ENCODE data around the gene NCR3LG1. TPM values are rescaled to one million over a fixed set of nuclear protein-coding genes. Genes with fewer than 3 reads are reported as not detected.

The NCR3LG1 gene
- total RNA-seq, 1 experiment from 2014 or later = 14.2 TPM

DNA sequence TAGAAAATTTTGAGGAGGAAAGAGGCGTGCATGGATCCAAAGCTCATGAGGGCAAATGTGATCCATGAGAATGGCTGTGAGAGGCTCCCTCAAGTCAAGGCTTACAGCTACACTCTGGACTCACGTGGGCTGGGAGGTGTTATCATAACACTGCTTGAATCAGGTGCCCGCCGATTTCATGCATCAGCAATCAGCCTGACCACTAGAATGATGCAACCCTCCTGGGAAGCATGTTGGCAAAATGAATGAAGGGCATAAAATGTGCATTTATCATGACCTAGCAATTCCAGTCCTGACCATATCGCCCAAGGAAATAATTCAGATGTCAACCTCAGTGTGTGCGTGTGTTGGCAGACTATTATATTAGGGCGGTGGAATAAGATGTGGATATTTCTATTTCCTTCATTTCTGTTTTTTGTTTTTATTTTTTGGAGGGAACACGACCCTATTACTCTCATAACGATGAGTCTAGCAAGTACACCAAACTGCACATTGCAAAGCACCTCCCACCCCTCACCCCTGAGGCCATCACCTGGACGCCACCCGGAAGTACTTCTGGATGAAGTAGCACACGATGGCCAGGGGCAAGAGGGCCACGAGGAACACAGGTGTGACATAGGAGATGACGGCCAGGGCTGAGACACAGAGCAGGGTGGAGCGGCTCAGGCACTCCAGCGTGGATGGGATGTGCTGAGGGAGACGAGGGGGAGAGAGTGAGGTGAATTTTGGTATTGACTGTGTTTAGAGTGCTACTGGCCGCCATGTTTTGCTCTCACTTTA, 52.6 kb downstream of the NCR3LG1 start:
- no peak overlapping the region for H3K4me3 Mint-ChIP-seq (ENCODE audit: unreplicated experiment)
- no peak overlapping the region for H3K27ac Mint-ChIP-seq (ENCODE audit: low read depth, unreplicated experiment)
- intact Hi-C loops (cut with micrococcal nuclease) = no loop called here
- CTCF ChIA-PET = interaction anchor here (1.8 kb wide), 1 partner anchor 20 kb away, joined by 6 read pairs; no protein-coding TSS in a partner anchor
- no peaks in the 10 kb centered on the region for H3K36me3 Mint-ChIP-seq (ENCODE audit: insufficient read depth, unreplicated experiment)
- TF ChIP-seq, protein P1, sequence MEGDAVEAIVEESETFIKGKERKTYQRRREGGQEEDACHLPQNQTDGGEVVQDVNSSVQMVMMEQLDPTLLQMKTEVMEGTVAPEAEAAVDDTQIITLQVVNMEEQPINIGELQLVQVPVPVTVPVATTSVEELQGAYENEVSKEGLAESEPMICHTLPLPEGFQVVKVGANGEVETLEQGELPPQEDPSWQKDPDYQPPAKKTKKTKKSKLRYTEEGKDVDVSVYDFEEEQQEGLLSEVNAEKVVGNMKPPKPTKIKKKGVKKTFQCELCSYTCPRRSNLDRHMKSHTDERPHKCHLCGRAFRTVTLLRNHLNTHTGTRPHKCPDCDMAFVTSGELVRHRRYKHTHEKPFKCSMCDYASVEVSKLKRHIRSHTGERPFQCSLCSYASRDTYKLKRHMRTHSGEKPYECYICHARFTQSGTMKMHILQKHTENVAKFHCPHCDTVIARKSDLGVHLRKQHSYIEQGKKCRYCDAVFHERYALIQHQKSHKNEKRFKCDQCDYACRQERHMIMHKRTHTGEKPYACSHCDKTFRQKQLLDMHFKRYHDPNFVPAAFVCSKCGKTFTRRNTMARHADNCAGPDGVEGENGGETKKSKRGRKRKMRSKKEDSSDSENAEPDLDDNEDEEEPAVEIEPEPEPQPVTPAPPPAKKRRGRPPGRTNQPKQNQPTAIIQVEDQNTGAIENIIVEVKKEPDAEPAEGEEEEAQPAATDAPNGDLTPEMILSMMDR (IDR thresholded peaks at IDR 0.05; ENCODE audit: unreplicated experiment) = no peak
- no TSS peak for BruUV-seq (replicated peaks)
- H3K4me1 Mint-ChIP-seq (ENCODE audit: insufficient read depth, unreplicated experiment) = no peaks in the 10 kb centered on the region
- H3K27me3 Mint-ChIP-seq (ENCODE audit: insufficient read depth, unreplicated experiment) = peaks cover 13% of the 10 kb centered on the region
- POLR2A ChIA-PET = no interaction called here
- DNase-seq (ENCODE audit: unreplicated experiment) = peak; percentile 69
- H3K9me3 Mint-ChIP-seq (ENCODE audit: unreplicated experiment) = no peaks in the 10 kb centered on the region

DNA sequence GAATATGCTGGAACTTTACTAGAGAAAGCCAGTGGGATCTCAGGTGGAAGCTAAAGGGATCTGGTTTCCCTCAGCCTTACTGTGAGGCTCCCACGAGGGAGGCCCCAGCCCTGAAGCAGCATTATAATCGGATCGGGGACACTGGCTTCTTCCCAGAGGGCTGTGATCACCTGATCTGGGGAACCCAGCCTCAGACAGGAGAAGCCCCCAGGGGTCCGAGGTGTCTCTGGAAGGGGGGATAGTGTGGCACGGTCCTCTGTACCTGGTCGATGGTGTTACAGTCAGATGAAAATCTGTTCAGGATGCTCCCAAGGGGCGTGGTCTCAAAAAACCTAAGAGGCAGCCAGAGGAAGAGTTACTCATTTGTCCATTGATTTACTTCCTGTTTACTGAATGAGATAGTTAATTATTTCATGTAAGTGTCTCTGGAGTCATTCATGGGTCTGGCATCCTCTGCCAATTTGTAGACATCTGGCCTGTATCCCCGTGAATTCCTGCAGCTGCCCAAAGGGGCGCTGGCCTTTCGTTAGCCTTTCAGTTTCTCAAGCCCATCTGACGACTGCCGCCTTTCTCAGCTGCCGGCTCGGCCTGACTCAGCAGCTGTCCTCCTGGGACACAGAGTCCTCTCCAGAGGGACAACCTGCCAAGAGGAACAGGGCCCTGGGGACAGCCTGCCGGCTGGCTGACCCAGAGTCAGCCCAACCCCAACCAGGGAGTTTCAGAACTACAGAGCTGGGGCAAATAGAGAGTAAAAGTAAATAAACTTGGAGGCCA, 53.8 kb downstream of the NCR3LG1 start:
- TF ChIP-seq, protein P1 (IDR thresholded peaks at IDR 0.05; ENCODE audit: unreplicated experiment) = no peak
- peak; percentile 64 for DNase-seq (ENCODE audit: unreplicated experiment)
- intact Hi-C loops (cut with micrococcal nuclease) = no loop called here
- H3K27ac Mint-ChIP-seq (ENCODE audit: low read depth, unreplicated experiment) = peak overlapping the region; percentile 27
- ChIA-PET POLR2A (interaction anchor here (0.9 kb wide), 1 partner anchor 15 kb away, joined by 3 read pairs; no protein-coding TSS in a partner anchor), CTCF (interaction anchor here (0.6 to 1.8 kb wide), 4 partner anchors 21 to 175 kb away, joined by 3 to 6 read pairs (median 3); no protein-coding TSS in a partner anchor)
- H3K36me3 Mint-ChIP-seq (ENCODE audit: insufficient read depth, unreplicated experiment) = no peaks in the 10 kb centered on the region
- H3K4me1 Mint-ChIP-seq (ENCODE audit: insufficient read depth, unreplicated experiment) = no peaks in the 10 kb centered on the region
- no peak overlapping the region for H3K4me3 Mint-ChIP-seq (ENCODE audit: unreplicated experiment)
- no TSS peak for BruUV-seq (replicated peaks)
- H3K9me3 Mint-ChIP-seq (ENCODE audit: unreplicated experiment) = no peaks in the 10 kb centered on the region
- peaks cover under 1% of the 10 kb centered on the region for H3K27me3 Mint-ChIP-seq (ENCODE audit: insufficient read depth, unreplicated experiment)

DNA sequence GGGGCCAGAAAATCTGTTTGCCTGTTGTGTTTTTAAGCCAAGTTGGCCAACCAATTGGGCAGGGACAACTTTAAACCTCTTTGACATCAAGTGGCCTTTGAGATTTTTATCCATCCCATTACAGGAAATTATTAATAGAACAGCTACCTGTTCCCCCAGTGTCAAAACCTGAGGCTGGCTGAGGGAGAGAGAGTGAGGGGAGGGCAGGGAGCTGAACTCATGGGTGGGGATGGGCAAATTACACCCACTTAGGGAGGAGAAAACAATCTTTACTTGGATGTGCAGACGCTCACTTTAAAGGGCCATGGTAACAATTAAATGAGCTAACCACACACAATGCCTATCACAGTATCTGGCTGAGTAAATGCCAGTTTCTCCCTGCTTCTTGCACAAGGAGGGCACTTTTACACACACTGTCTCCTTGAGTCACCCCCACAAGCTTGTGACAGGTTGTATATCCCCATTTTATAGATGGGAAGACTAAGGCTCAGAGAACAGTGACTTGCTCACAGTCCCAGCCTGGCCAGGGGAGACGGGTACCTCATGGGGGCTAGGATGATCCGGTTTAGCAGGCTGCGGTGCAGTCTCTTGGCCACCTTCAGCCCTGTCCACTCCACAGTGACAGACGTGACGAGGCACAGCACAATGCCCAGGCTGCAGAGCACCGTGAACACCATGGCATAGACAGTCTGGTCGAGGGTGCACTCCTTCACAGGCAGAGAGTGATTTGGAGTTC, 54.6 kb downstream of the NCR3LG1 start:
- no peaks in the 10 kb centered on the region for H3K36me3 Mint-ChIP-seq (ENCODE audit: insufficient read depth, unreplicated experiment)

More for the DNA sequence above, 54.6 kb downstream of the NCR3LG1 start:
- no TSS peak for BruUV-seq (replicated peaks)
- TF ChIP-seq, protein P1 (IDR thresholded peaks at IDR 0.05; ENCODE audit: unreplicated experiment) = no peak
- POLR2A ChIA-PET = interaction anchor here (0.9 kb wide), 1 partner anchor 14 kb away, joined by 3 read pairs; no protein-coding TSS in a partner anchor
- Mint-ChIP-seq H3K9me3 (ENCODE audit: unreplicated experiment) (no peaks in the 10 kb centered on the region), H3K27ac (ENCODE audit: low read depth, unreplicated experiment) (no peak overlapping the region), H3K4me3 (ENCODE audit: unreplicated experiment) (no peak overlapping the region), H3K27me3 (ENCODE audit: insufficient read depth, unreplicated experiment) (no peaks in the 10 kb centered on the region), H3K4me1 (ENCODE audit: insufficient read depth, unreplicated experiment) (no peaks in the 10 kb centered on the region)
- intact Hi-C loops (cut with micrococcal nuclease) = no loop called here
- DNase-seq (ENCODE audit: unreplicated experiment) = no peak
- CTCF ChIA-PET = interaction anchor here (0.6 to 1.8 kb wide), 4 partner anchors 22 to 176 kb away, joined by 3 to 6 read pairs (median 3); no protein-coding TSS in a partner anchor
